ENCODE results near the gene TSPAN31. TPM values are rescaled to one million over a fixed set of nuclear protein-coding genes. Genes with fewer than 3 reads are reported as not detected.

Gene TSPAN31
- total RNA-seq, 1 donor from 2014 or later: 34.8 TPM

DNA sequence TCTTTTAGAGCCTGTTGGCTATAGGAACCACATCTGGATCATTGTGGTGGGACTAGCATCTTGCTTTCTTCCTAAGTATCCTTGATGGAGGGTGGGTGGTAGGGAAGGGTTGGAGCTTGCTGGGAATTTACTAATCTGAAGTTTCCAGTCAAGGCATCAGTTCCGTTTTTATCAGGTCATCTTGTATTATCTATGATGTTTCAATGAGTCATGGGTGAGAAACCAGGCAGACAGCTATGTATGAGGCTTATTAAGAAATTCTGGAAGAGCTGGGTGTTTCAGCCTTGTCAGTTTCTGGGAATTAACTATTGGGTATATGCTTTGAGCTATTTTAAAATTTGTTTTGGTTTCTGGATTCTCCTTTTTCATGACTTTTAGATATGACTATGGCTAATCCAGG, 49.1 kb downstream of the TSPAN31 start:
- Mint-ChIP-seq H3K27ac (no peak overlapping the region), H3K4me1 (ENCODE audit: unreplicated experiment) (no peaks in the 10 kb centered on the region), H3K27me3 (no peaks in the 10 kb centered on the region), H3K4me3 (no peak overlapping the region), H3K9me3 (no peaks in the 10 kb centered on the region), H3K36me3 (peaks cover 12% of the 10 kb centered on the region)
- DNase-seq (ENCODE audit: extremely low spot score, unreplicated experiment): no peak
- TF ChIP-seq, protein P1, sequence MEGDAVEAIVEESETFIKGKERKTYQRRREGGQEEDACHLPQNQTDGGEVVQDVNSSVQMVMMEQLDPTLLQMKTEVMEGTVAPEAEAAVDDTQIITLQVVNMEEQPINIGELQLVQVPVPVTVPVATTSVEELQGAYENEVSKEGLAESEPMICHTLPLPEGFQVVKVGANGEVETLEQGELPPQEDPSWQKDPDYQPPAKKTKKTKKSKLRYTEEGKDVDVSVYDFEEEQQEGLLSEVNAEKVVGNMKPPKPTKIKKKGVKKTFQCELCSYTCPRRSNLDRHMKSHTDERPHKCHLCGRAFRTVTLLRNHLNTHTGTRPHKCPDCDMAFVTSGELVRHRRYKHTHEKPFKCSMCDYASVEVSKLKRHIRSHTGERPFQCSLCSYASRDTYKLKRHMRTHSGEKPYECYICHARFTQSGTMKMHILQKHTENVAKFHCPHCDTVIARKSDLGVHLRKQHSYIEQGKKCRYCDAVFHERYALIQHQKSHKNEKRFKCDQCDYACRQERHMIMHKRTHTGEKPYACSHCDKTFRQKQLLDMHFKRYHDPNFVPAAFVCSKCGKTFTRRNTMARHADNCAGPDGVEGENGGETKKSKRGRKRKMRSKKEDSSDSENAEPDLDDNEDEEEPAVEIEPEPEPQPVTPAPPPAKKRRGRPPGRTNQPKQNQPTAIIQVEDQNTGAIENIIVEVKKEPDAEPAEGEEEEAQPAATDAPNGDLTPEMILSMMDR (conservative IDR thresholded peaks at IDR 0.05): no peak

DNA sequence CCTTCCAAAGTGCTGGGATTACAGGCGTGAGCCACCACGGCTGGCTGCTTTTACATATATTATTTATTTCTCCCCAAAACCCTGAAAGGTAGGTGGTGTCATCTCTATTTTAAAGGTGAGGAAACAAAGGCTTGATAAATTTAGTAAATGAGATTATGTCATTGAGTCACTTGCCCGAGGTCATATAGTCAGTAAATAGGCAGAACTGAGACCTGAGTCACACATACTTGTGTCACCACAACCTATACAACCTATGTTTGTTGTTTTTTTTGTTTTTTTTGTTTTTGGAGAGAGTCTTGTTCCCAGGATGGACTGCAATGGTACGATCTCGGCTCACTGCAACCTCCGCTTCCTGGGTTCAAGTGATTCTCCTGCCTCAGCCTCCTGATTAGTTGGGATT, 50.5 kb downstream of the TSPAN31 start:
- Mint-ChIP-seq H3K27ac (no peak overlapping the region), H3K27me3 (no peaks in the 10 kb centered on the region), H3K4me3 (no peak overlapping the region), H3K36me3 (peaks cover 16% of the 10 kb centered on the region), H3K9me3 (no peaks in the 10 kb centered on the region), H3K4me1 (ENCODE audit: unreplicated experiment) (no peaks in the 10 kb centered on the region)
- TF ChIP-seq, protein P1 (conservative IDR thresholded peaks at IDR 0.05): no peak
- DNase-seq (ENCODE audit: extremely low spot score, unreplicated experiment): no peak

DNA sequence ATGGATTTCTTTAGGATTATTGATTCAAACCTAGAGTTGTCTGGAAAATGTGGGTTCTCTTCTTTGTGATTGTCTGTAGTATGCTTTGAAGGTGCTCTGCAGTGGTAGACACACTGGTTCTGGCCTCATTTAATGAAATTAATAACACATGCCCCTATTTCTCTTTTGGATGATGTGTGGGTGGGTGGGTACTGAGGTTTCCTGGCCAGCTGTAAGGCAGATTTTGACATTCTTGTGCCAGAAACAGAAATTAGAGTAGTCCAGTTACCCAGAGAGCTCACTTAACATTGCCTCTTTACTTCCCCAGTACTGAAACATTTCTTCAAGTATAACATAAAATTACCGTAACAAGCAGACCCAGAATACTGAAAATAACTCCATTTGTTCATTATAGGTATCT, 52.2 kb downstream of the TSPAN31 start:
- Mint-ChIP-seq H3K27me3 (no peaks in the 10 kb centered on the region), H3K9me3 (no peaks in the 10 kb centered on the region), H3K4me3 (no peak overlapping the region), H3K27ac (no peak overlapping the region), H3K4me1 (ENCODE audit: unreplicated experiment) (no peaks in the 10 kb centered on the region), H3K36me3 (peaks cover 16% of the 10 kb centered on the region)
- no peak for DNase-seq (ENCODE audit: extremely low spot score, unreplicated experiment)
- TF ChIP-seq, protein P1 (conservative IDR thresholded peaks at IDR 0.05): no peak

DNA sequence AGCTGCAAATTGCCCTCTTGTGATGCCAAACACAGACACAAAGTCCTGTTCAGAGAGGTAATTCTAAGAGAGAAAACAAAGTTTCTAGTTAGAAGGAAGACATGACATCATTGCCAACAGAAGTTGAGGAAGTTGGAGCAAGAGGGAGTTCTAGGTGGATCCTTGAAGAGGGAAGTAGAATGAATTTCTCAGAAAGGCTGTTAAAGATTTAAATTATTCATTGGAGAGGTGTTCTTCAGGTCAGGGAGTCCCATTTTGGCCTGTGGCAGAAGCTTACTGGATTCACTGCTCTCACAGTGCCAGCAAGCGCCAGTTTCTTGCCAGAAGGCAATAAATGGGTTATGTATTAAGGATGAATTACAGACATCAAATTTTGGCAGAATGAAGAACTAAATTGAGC, 53.1 kb downstream of the TSPAN31 start:
- TF ChIP-seq, protein P1 (conservative IDR thresholded peaks at IDR 0.05): no peak
- no peak overlapping the region for H3K27ac Mint-ChIP-seq
- H3K9me3 Mint-ChIP-seq: no peaks in the 10 kb centered on the region
- no peak overlapping the region for H3K4me3 Mint-ChIP-seq
- peaks cover 14% of the 10 kb centered on the region for H3K36me3 Mint-ChIP-seq
- H3K4me1 Mint-ChIP-seq (ENCODE audit: unreplicated experiment): no peaks in the 10 kb centered on the region
- no peaks in the 10 kb centered on the region for H3K27me3 Mint-ChIP-seq
- no peak for DNase-seq (ENCODE audit: extremely low spot score, unreplicated experiment)

Small RNAs within 50 kb of the gene (microRNA-seq; reads per million reads assigned to microRNA genes)
- gene MIR6759: not detected

Other genes with a start within 250 kb of the TSPAN31 start
- gene DDIT3, start 224.5 kb upstream of the TSPAN31 start, total RNA-seq (ENCODE audit: low replicate concordance): 17.7 and 32.3 TPM in 2 replicates
- gene MBD6, start 222.2 kb upstream of the TSPAN31 start, total RNA-seq (ENCODE audit: low replicate concordance): 87.5 and 94.7 TPM in 2 replicates
- 119 and 126 TPM in 2 replicates for gene DCTN2, start 197.8 kb upstream of the TSPAN31 start, total RNA-seq (ENCODE audit: low replicate concordance)
- 1.4 and 4.4 TPM in 2 replicates for gene KIF5A, start 195.0 kb upstream of the TSPAN31 start, total RNA-seq (ENCODE audit: low replicate concordance)
- 27.6 and 35.6 TPM in 2 replicates for gene PIP4K2C, start 153.8 kb upstream of the TSPAN31 start, total RNA-seq (ENCODE audit: low replicate concordance)
- 21.5 and 65.5 TPM in 2 replicates for gene DTX3, start 140.2 kb upstream of the TSPAN31 start, total RNA-seq (ENCODE audit: low replicate concordance)
- 4.7 and 34.6 TPM in 2 replicates for gene ARHGEF25, start 133.6 kb upstream of the TSPAN31 start, total RNA-seq (ENCODE audit: low replicate concordance)
- 0.64 and 5.9 TPM in 2 replicates for gene B4GALNT1, start 111.8 kb upstream of the TSPAN31 start, total RNA-seq (ENCODE audit: low replicate concordance)
- 222 and 236 TPM in 2 replicates for gene OS9, start 50.9 kb upstream of the TSPAN31 start, total RNA-seq (ENCODE audit: low replicate concordance)
- gene AGAP2, start 6.3 kb upstream of the TSPAN31 start, total RNA-seq (ENCODE audit: low replicate concordance): 0.33 and 4.1 TPM in 2 replicates
- 124 and 193 TPM in 2 replicates for gene CDK4, start 7.3 kb downstream of the TSPAN31 start, total RNA-seq (ENCODE audit: low replicate concordance)
- gene MARCHF9, start 10.1 kb downstream of the TSPAN31 start, total RNA-seq (ENCODE audit: low replicate concordance): 15.0 and 20.1 TPM in 2 replicates
- gene CYP27B1, start 22.0 kb downstream of the TSPAN31 start, total RNA-seq (ENCODE audit: low replicate concordance): 1.4 and 2.2 TPM in 2 replicates
- 29.3 and 31.1 TPM in 2 replicates for gene METTL1, start 27.1 kb downstream of the TSPAN31 start, total RNA-seq (ENCODE audit: low replicate concordance)
- 5.1 and 6.0 TPM in 2 replicates for gene EEF1AKMT3, start 27.6 kb downstream of the TSPAN31 start, total RNA-seq (ENCODE audit: low replicate concordance)
- 30.4 and 33.0 TPM in 2 replicates for gene TSFM, start 37.7 kb downstream of the TSPAN31 start, total RNA-seq (ENCODE audit: low replicate concordance)
- 4.9 and 6.6 TPM in 2 replicates for gene AVIL, start 73.7 kb downstream of the TSPAN31 start, total RNA-seq (ENCODE audit: low replicate concordance)
- 135 and 183 TPM in 2 replicates for gene CTDSP2, start 101.7 kb downstream of the TSPAN31 start, total RNA-seq (ENCODE audit: low replicate concordance)
- 5.2 and 9.7 TPM in 2 replicates for gene ATP23, start 196.5 kb downstream of the TSPAN31 start, total RNA-seq (ENCODE audit: low replicate concordance)